ENCODE measurements around the gene DCDC2B. TPM values are rescaled to one million over a fixed set of nuclear protein-coding genes. Genes with fewer than 3 reads are reported as not detected.
A peak's percentile ranks its signal among the peaks of the same experiment; 100 is the strongest.

Gene DCDC2B
- total RNA-seq, 1 experiment from 2014 or later = not detected

GRCh38 chr1:32250893-32251716 is 42.2 kb downstream of the DCDC2B start, which contains the start of gene LCK:
LCK (plus strand) TSS chr1:32251265; CDS start chr1:32274330, 23,065 bp downstream.
- Mint-ChIP-seq H3K36me3 (no peaks in the 10 kb centered on the region), H3K4me1 (peaks cover 40% of the 10 kb centered on the region), H3K27me3 (ENCODE audit: low read depth) (peaks cover 4% of the 10 kb centered on the region), H3K27ac (peak within 1 kb of the TSS; percentile 80; the same call in 1 of the 2 replicates), H3K9me3 (no peaks in the 10 kb centered on the region), H3K4me3 (peak within 1 kb of the TSS; percentile 24; the same call in 1 of the 2 replicates)
- ChIA-PET CTCF (interaction anchor here (1.6 to 6.1 kb wide), 5 partner anchors 11 to 65 kb away, joined by 4 to 75 read pairs (median 23); partner anchors contain the start of genes EIF3I and TMEM234), POLR2A (interaction anchor here (3.2 kb wide), 1 partner anchor 23 kb away, joined by 16 read pairs; no protein-coding TSS in a partner anchor)
- DNase-seq (ENCODE audit: low spot score) = no peak
- TF ChIP-seq ZNF671 (CRISPR knock-in tag; IDR thresholded peaks at IDR 0.05) = no peak
- TF ChIP-seq NFATC4 (CRISPR knock-in tag; IDR thresholded peaks at IDR 0.05) = 0 out of 2 replicates have a peak, but pooled peaks have one; percentile 8
- peak; percentile 50; the same call in 1 of the 2 replicates for TF ChIP-seq EMX1 (CRISPR knock-in tag; IDR thresholded peaks at IDR 0.05)
- no peak for ATAC-seq

GRCh38 chr1:32255072-32256071 is 46.5 kb downstream of the DCDC2B start:
- DNase-seq (ENCODE audit: low spot score) (no peak), ATAC-seq (no peak)
- H3K27me3 Mint-ChIP-seq (ENCODE audit: low read depth) = peaks cover 4% of the 10 kb centered on the region
- no peaks in the 10 kb centered on the region for H3K36me3 Mint-ChIP-seq
- POLR2A ChIA-PET = no interaction called here
- peaks cover 19% of the 10 kb centered on the region for H3K4me1 Mint-ChIP-seq
- H3K27ac Mint-ChIP-seq = no peak overlapping the region
- no peak overlapping the region for H3K4me3 Mint-ChIP-seq
- CTCF ChIA-PET = interaction anchor here (0.9 kb wide), 1 partner anchor 40 kb away, joined by 5 read pairs; no protein-coding TSS in a partner anchor
- TF ChIP-seq SMAD3 (CRISPR knock-in tag; IDR thresholded peaks at IDR 0.05; ENCODE audit: borderline replicate concordance) (no peak), ZNF317 (CRISPR knock-in tag; IDR thresholded peaks at IDR 0.05; ENCODE audit: borderline replicate concordance, low read depth) (no peak), FOXK1 (CRISPR knock-in tag; IDR thresholded peaks at IDR 0.05) (no peak), USF2 (CRISPR knock-in tag; IDR thresholded peaks at IDR 0.05) (no peak), PRRX2 (CRISPR knock-in tag; IDR thresholded peaks at IDR 0.05) (no peak), NFYB (CRISPR knock-in tag; conservative IDR thresholded peaks at IDR 0.05; ENCODE audit: low read depth) (no peak), TCF7 (CRISPR knock-in tag; IDR thresholded peaks at IDR 0.05; ENCODE audit: low read depth) (no peak), HMGA2 (CRISPR knock-in tag; IDR thresholded peaks at IDR 0.05) (no peak), ATF1 (CRISPR knock-in tag; IDR thresholded peaks at IDR 0.05) (no peak)
- TF ChIP-seq, protein P1, sequence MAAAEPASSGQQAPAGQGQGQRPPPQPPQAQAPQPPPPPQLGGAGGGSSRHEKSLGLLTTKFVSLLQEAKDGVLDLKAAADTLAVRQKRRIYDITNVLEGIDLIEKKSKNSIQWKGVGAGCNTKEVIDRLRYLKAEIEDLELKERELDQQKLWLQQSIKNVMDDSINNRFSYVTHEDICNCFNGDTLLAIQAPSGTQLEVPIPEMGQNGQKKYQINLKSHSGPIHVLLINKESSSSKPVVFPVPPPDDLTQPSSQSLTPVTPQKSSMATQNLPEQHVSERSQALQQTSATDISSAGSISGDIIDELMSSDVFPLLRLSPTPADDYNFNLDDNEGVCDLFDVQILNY (CRISPR knock-in tag; IDR thresholded peaks at IDR 0.05) = no peak
- TF ChIP-seq, protein P2, sequence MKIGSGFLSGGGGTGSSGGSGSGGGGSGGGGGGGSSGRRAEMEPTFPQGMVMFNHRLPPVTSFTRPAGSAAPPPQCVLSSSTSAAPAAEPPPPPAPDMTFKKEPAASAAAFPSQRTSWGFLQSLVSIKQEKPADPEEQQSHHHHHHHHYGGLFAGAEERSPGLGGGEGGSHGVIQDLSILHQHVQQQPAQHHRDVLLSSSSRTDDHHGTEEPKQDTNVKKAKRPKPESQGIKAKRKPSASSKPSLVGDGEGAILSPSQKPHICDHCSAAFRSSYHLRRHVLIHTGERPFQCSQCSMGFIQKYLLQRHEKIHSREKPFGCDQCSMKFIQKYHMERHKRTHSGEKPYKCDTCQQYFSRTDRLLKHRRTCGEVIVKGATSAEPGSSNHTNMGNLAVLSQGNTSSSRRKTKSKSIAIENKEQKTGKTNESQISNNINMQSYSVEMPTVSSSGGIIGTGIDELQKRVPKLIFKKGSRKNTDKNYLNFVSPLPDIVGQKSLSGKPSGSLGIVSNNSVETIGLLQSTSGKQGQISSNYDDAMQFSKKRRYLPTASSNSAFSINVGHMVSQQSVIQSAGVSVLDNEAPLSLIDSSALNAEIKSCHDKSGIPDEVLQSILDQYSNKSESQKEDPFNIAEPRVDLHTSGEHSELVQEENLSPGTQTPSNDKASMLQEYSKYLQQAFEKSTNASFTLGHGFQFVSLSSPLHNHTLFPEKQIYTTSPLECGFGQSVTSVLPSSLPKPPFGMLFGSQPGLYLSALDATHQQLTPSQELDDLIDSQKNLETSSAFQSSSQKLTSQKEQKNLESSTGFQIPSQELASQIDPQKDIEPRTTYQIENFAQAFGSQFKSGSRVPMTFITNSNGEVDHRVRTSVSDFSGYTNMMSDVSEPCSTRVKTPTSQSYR (CRISPR knock-in tag; IDR thresholded peaks at IDR 0.05) = no peak
- TF ChIP-seq, protein P3, sequence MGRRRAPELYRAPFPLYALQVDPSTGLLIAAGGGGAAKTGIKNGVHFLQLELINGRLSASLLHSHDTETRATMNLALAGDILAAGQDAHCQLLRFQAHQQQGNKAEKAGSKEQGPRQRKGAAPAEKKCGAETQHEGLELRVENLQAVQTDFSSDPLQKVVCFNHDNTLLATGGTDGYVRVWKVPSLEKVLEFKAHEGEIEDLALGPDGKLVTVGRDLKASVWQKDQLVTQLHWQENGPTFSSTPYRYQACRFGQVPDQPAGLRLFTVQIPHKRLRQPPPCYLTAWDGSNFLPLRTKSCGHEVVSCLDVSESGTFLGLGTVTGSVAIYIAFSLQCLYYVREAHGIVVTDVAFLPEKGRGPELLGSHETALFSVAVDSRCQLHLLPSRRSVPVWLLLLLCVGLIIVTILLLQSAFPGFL (CRISPR knock-in tag; IDR thresholded peaks at IDR 0.05; ENCODE audit: borderline replicate concordance) = no peak
- no peaks in the 10 kb centered on the region for H3K9me3 Mint-ChIP-seq
